ENCODE measurements around the gene SAMD10. TPM values are rescaled to one million over a fixed set of nuclear protein-coding genes. Genes with fewer than 3 reads are reported as not detected.

The SAMD10 gene
- total and polyA plus RNA-seq, 2 of the 8 experiments (the other 6 are each of a cell fraction or from before 2014, with no cell fraction given): 3.0 to 5.2 TPM

DNA sequence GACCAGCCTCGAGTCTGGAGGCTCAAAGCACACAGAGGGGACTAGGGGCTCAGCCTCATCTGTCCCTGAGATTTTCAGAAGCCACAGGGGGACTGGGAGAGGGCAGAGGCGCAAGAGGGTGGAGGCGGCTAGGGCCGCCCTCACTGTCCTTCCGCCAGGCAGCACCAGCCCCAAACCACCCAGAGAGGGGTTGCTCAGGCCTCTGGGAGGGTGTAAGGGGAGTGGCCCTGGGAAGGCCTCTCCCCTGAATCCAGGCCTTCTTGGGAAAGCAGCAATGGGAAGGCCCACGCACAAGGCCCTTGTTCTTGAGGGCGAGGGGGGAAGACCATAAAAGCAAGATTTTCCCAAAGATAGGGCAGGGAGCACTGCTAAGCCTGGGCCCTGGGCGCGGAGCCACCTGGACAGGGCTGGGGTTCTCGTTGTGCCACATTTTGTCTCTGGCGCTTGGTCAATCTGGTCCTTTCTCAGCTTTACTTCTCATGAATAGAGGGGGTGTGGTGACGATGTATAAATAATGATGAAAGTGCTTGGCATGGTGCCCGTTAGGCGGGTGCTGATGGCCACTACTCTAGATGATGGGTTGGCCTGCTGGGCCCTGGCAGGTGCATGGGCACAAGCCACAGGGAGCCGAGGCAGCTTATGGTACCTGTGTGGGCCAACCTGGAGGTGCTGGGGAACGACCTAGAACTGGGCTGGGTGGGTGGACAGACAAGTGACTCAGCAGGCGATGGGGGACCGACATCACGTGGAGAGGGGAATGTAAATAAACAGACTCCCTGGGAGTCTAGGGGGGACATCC lies 4.8 kb downstream of the SAMD10 start (continued):
- no peak for TF ChIP-seq HDAC2 (IDR thresholded peaks at IDR 0.05; ENCODE audit: borderline replicate concordance in 1 of 2, low read depth in 2 of 2, low read length in 2 of 2)
- TF ChIP-seq, protein P1, sequence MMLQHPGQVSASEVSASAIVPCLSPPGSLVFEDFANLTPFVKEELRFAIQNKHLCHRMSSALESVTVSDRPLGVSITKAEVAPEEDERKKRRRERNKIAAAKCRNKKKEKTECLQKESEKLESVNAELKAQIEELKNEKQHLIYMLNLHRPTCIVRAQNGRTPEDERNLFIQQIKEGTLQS (IDR thresholded peaks at IDR 0.05; ENCODE audit: insufficient read depth, low read depth, low read length): no peak
- no peak for TF ChIP-seq SAP30 (IDR thresholded peaks at IDR 0.05; ENCODE audit: insufficient read depth, insufficient replicate concordance, low read length)
- TF ChIP-seq RFX5 (IDR thresholded peaks at IDR 0.05; ENCODE audit: borderline replicate concordance, low read depth, low read length): no peak
- no peak for TF ChIP-seq EP300 (IDR thresholded peaks at IDR 0.05; ENCODE audit: borderline replicate concordance in 1 of 2, low read depth in 2 of 2, low read length in 2 of 2)
- no peak for TF ChIP-seq YY1 (IDR thresholded peaks at IDR 0.05; ENCODE audit: low read depth, low read length)

Data from H1 (cell line).